OCI-LY3 (cell line): ENCODE measurements around the gene CYTH1.

ENCODE experiments used
- EZH2phosphoT487 ChIP-seq: fragments of 200-600 bp; shearing (Covaris generic); IDR thresholded peaks from 2 replicates; pipeline ENCODE4 v1.6.1; 2018; ENCODE audit warnings: antibody characterized with exemption, mixed run types, low read depth
- TF ChIP-seq, protein P1 (sequence below): fragments of 200-600, 300-600 bp; sonication (generic); IDR thresholded peaks from 2 replicates; pipeline ENCODE4 v1.5.1; 2014; ENCODE audit warnings: antibody characterized with exemption, low read length, low read depth

DNA sequence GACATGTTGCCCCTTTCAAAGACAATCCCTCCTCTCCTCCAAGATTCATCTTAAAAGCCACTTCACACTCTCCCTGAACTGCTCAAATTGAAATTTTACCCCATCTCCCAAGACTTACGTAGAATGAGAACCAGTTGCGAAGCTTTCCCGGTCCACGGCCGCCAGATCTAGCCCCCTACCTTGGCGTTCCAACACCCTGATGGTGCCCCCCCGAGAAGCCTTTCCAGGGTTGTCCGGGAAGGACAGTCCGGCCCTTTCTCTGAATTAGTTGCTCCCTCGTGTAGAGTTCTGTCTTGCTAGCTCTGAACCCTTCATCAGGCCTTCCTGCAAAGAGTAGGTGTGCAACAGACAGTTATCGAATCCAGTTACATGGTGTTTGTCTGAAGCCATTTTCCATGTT is 144.9 kb downstream of the CYTH1 start:
- TF ChIP-seq, protein P1, sequence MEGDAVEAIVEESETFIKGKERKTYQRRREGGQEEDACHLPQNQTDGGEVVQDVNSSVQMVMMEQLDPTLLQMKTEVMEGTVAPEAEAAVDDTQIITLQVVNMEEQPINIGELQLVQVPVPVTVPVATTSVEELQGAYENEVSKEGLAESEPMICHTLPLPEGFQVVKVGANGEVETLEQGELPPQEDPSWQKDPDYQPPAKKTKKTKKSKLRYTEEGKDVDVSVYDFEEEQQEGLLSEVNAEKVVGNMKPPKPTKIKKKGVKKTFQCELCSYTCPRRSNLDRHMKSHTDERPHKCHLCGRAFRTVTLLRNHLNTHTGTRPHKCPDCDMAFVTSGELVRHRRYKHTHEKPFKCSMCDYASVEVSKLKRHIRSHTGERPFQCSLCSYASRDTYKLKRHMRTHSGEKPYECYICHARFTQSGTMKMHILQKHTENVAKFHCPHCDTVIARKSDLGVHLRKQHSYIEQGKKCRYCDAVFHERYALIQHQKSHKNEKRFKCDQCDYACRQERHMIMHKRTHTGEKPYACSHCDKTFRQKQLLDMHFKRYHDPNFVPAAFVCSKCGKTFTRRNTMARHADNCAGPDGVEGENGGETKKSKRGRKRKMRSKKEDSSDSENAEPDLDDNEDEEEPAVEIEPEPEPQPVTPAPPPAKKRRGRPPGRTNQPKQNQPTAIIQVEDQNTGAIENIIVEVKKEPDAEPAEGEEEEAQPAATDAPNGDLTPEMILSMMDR: no peak
- no peak for TF ChIP-seq EZH2phosphoT487
